Nephron (organoid): ENCODE data around the gene KLHL13.

Experiments
- H3K27ac Mint-ChIP-seq, 3 experiments: 2 replicates each; pipeline ENCODE4 v1.8.0; 2020; ENCODE audit warnings: mixed read lengths in 3 of 3, mild to moderate bottlenecking in 2 of 3, moderate library complexity in 1 of 3
- H3K27me3 Mint-ChIP-seq: 2 replicates; pipeline ENCODE4 v1.8.0; 2021; ENCODE audit warnings: low read depth, mild to moderate bottlenecking, moderate library complexity, mixed read lengths
- H3K36me3 Mint-ChIP-seq: 2 replicates; pipeline ENCODE4 v1.8.0; 2020; ENCODE audit warnings: low read depth, mixed read lengths
- H3K4me1 Mint-ChIP-seq: 2 replicates; pipeline ENCODE4 v1.8.0; 2020; ENCODE audit warnings: mixed read lengths
- H3K4me3 Mint-ChIP-seq, 3 experiments: 2 replicates each; pipeline ENCODE4 v1.8.0; 2020; ENCODE audit warnings: mild to moderate bottlenecking in 3 of 3, mixed read lengths in 3 of 3, moderate library complexity in 2 of 3
- H3K9me3 Mint-ChIP-seq: 2 replicates; pipeline ENCODE4 v1.8.0; 2020; ENCODE audit warnings: mixed read lengths
- CTCF ChIP-seq, 3 experiments: fragments of 200-600 bp; sonication (generic); IDR thresholded peaks; one replicate each; pipeline ENCODE4 v1.5.0; 2021; ENCODE audit warnings: antibody characterized with exemption in 3 of 3; ENCODE audit not compliant: unreplicated experiment in 3 of 3

Gene KLHL13

GRCh38 chrX:117996918-117997480 lies 119.6 kb downstream of the KLHL13 start:
- Mint-ChIP-seq H3K36me3 (peaks cover 10% of the 10 kb centered on the region), H3K4me3 (no peak overlapping the region), H3K4me1 (peaks cover 14% of the 10 kb centered on the region), H3K9me3 (peaks cover 9% of the 10 kb centered on the region), H3K27me3 (no peaks in the 10 kb centered on the region), H3K27ac (no peak overlapping the region)
- TF ChIP-seq CTCF (IDR thresholded peaks at IDR 0.05; ENCODE audit: unreplicated experiment in 3 of 3): peak; percentile 29 to 31 (median 30)

- peaks cover 19% of the 10 kb centered on the region for H3K4me1 Mint-ChIP-seq
- H3K4me3 Mint-ChIP-seq: no peak overlapping the region
- H3K27me3 Mint-ChIP-seq: no peaks in the 10 kb centered on the region
- peaks cover 10% of the 10 kb centered on the region for H3K9me3 Mint-ChIP-seq
- no peak overlapping the region for H3K27ac Mint-ChIP-seq
- TF ChIP-seq CTCF (IDR thresholded peaks at IDR 0.05; ENCODE audit: unreplicated experiment in 3 of 3): no peak
- H3K36me3 Mint-ChIP-seq: peaks cover 7% of the 10 kb centered on the region
Observed at GRCh38 chrX:117996408-117996807, 120.2 kb downstream of the KLHL13 start.

GRCh38 chrX:117995378-117995777 lies 121.2 kb downstream of the KLHL13 start:
- no peak for TF ChIP-seq CTCF (IDR thresholded peaks at IDR 0.05; ENCODE audit: unreplicated experiment in 3 of 3)
- Mint-ChIP-seq H3K27ac (no peak overlapping the region), H3K27me3 (no peaks in the 10 kb centered on the region), H3K4me1 (peaks cover 27% of the 10 kb centered on the region), H3K36me3 (peaks cover 7% of the 10 kb centered on the region), H3K4me3 (no peak overlapping the region), H3K9me3 (peaks cover 10% of the 10 kb centered on the region)

- no peaks in the 10 kb centered on the region for H3K27me3 Mint-ChIP-seq
- no peak for TF ChIP-seq CTCF (IDR thresholded peaks at IDR 0.05; ENCODE audit: unreplicated experiment in 3 of 3)
- H3K9me3 Mint-ChIP-seq: peaks cover 3% of the 10 kb centered on the region
- H3K36me3 Mint-ChIP-seq: no peaks in the 10 kb centered on the region
- H3K4me3 Mint-ChIP-seq: no peak overlapping the region
- peak overlapping the region; percentile 2 to 65 (median 11) for H3K27ac Mint-ChIP-seq
- H3K4me1 Mint-ChIP-seq: peaks cover 41% of the 10 kb centered on the region
Observed at GRCh38 chrX:117992192-117992723, 124.4 kb downstream of the KLHL13 start.

- Mint-ChIP-seq H3K27me3 (no peaks in the 10 kb centered on the region), H3K4me1 (peaks cover 52% of the 10 kb centered on the region), H3K36me3 (no peaks in the 10 kb centered on the region), H3K4me3 (no peak overlapping the region), H3K27ac (no peak overlapping the region), H3K9me3 (peaks cover 3% of the 10 kb centered on the region)
- TF ChIP-seq CTCF (IDR thresholded peaks at IDR 0.05; ENCODE audit: unreplicated experiment in 3 of 3): no peak
Observed at GRCh38 chrX:117990438-117990837, 126.2 kb downstream of the KLHL13 start.

- no peaks in the 10 kb centered on the region for H3K27me3 Mint-ChIP-seq
- no peak for TF ChIP-seq CTCF (IDR thresholded peaks at IDR 0.05; ENCODE audit: unreplicated experiment in 3 of 3)
- H3K27ac Mint-ChIP-seq: peak overlapping the region in 2 of 3 experiments; percentile 3 to 10
- peaks cover 52% of the 10 kb centered on the region for H3K4me1 Mint-ChIP-seq
- H3K36me3 Mint-ChIP-seq: no peaks in the 10 kb centered on the region
- no peak overlapping the region for H3K4me3 Mint-ChIP-seq
- peaks cover 3% of the 10 kb centered on the region for H3K9me3 Mint-ChIP-seq
Observed at GRCh38 chrX:117989512-117989911, 127.1 kb downstream of the KLHL13 start.
